LNCaP clone FGC (cell line): ENCODE data around the gene SETDB1.

Source experiments
- DNase-seq: peaks from one replicate; pipeline ENCODE4 v3.0.0-alpha.2; 2011; ENCODE audit warnings: low read depth
- H3K4me3 ChIP-seq: 2 replicates; pipeline ENCODE4 v1.5.1; 2011; ENCODE audit warnings: mild to moderate bottlenecking, low read depth, low read length, control low read depth
- CTCF ChIP-seq: IDR thresholded peaks from 2 replicates; pipeline ENCODE4 v1.5.1; 2012; ENCODE audit warnings: mild to moderate bottlenecking; ENCODE audit not compliant: control insufficient read depth, insufficient read depth; ENCODE audit errors: extremely low read depth

SETDB1 gene

GRCh38 chr1:150981177-150981804 is 55.1 kb downstream of the SETDB1 start:
- no peak overlapping the region for H3K4me3 ChIP-seq
- DNase-seq: no peak

GRCh38 chr1:150981805-150982712 is 55.9 kb downstream of the SETDB1 start, which contains the start of gene ANXA9:
ANXA9 (plus strand) TSS chr1:150982292; CDS start chr1:150983106, 814 bp downstream.
- peak within 1 kb of the TSS; percentile 19 for H3K4me3 ChIP-seq
- TF ChIP-seq CTCF: no peak
- DNase-seq: no peak

More at GRCh38 chr1:150981177-150981804, 55.1 kb downstream of the SETDB1 start:
- no peak for TF ChIP-seq CTCF

GRCh38 chr1:150985179-150985825 is 59.1 kb downstream of the SETDB1 start:
- no peak overlapping the region for H3K4me3 ChIP-seq
- DNase-seq: no peak
- TF ChIP-seq CTCF: no peak

- TF ChIP-seq CTCF: no peak
- no peak for DNase-seq
- H3K4me3 ChIP-seq: no peak overlapping the region
These were observed 61.8 kb downstream of the SETDB1 start for GRCh38 chr1:150987924-150988323.

- no peak overlapping the region for H3K4me3 ChIP-seq
- no peak for DNase-seq
- TF ChIP-seq CTCF: no peak
These were observed 66.5 kb downstream of the SETDB1 start for GRCh38 chr1:150992626-150993025.

GRCh38 chr1:150994248-150994647 is 68.1 kb downstream of the SETDB1 start:
- TF ChIP-seq CTCF: no peak
- DNase-seq: no peak
- no peak overlapping the region for H3K4me3 ChIP-seq
